Measurements from ENCODE around the gene PYDC2. TPM values are rescaled to one million over a fixed set of nuclear protein-coding genes. Genes with fewer than 3 reads are reported as not detected.

Gene PYDC2
- total RNA-seq, 1 experiment from 2014 or later: not detected

GRCh38 chr3:191426311-191426710 is 34.7 kb upstream of the PYDC2 start:
- no peak overlapping the region for H4K5ac ChIP-seq (ENCODE audit: insufficient read length, low read depth, low read length)
- H3K79me1 ChIP-seq (ENCODE audit: insufficient read depth, low read depth, low read length, poor library complexity, severe bottlenecking): no peaks in the 10 kb centered on the region
- H3K14ac ChIP-seq (ENCODE audit: insufficient read depth, low read length): no peak overlapping the region
- no peak overlapping the region for H2BK15ac ChIP-seq (ENCODE audit: low read depth, low read length)
- no peak overlapping the region for H3K4me3 Mint-ChIP-seq
- no peaks in the 10 kb centered on the region for H3K9me3 ChIP-seq (ENCODE audit: control insufficient read depth, low read depth, low read length)
- no peaks in the 10 kb centered on the region for H3K27me3 ChIP-seq (ENCODE audit: insufficient read depth, low read length)
- no peak overlapping the region for H3K56ac ChIP-seq (ENCODE audit: insufficient read length, low read depth, low read length)
- no peaks in the 10 kb centered on the region for H3K9me3 Mint-ChIP-seq
- no peak overlapping the region for H2AK5ac ChIP-seq (ENCODE audit: insufficient read length, low read length)
- no peaks in the 10 kb centered on the region for H4K20me1 ChIP-seq (ENCODE audit: control insufficient read depth, insufficient read depth, insufficient read length)
- H3K4me2 ChIP-seq (ENCODE audit: insufficient read depth, insufficient read length, low read length): no peak overlapping the region
- H2BK120ac ChIP-seq (ENCODE audit: low read depth, low read length, poor library complexity, severe bottlenecking): no peak overlapping the region
- H3K79me2 ChIP-seq (ENCODE audit: insufficient read depth, low read length): no peaks in the 10 kb centered on the region
- no peak overlapping the region for H3K4ac ChIP-seq (ENCODE audit: low read depth, low read length)
- H3K23ac ChIP-seq (ENCODE audit: insufficient read length, low read depth, low read length): no peak overlapping the region
- no peak overlapping the region for H3K27ac ChIP-seq (ENCODE audit: insufficient read length, low read depth, low read length)
- H3K4me1 ChIP-seq (ENCODE audit: insufficient read depth, low read length): no peaks in the 10 kb centered on the region
- no peak overlapping the region for H2BK5ac ChIP-seq (ENCODE audit: insufficient read length, low read length)
- no CpG with 5 or more reads among the region's 1 CpG for WGBS (ENCODE audit: extremely low coverage, insufficient read length, low lambda C conversion rate)
- TF ChIP-seq CTCF (conservative IDR thresholded peaks at IDR 0.05): no peak
- no peak overlapping the region for H3K18ac ChIP-seq (ENCODE audit: insufficient read length, low read depth, low read length)
- no peak overlapping the region for H4K8ac ChIP-seq (replicated peaks; ENCODE audit: insufficient read length, low read depth, low read length)
- no peak overlapping the region for H4K91ac ChIP-seq (ENCODE audit: insufficient read length, low read depth, low read length)
- no peak overlapping the region for H3K27ac Mint-ChIP-seq
- no peaks in the 10 kb centered on the region for H3K36me3 Mint-ChIP-seq (ENCODE audit: insufficient read depth in 1 of 3, low read depth in 3 of 3)
- H3K9ac ChIP-seq (ENCODE audit: extremely low read depth, insufficient read length, low read length): no peak overlapping the region
- H3K23me2 ChIP-seq (ENCODE audit: insufficient read length, low read depth, low read length, poor library complexity, severe bottlenecking): no peaks in the 10 kb centered on the region
- no peak overlapping the region for H2BK20ac ChIP-seq (ENCODE audit: low read depth, low read length, poor library complexity, severe bottlenecking)
- H3K27me3 Mint-ChIP-seq (ENCODE audit: low read depth): no peaks in the 10 kb centered on the region
- H3K4me1 Mint-ChIP-seq: no peaks in the 10 kb centered on the region
- H2AFZ ChIP-seq (ENCODE audit: low read length): no peak overlapping the region
- H2BK12ac ChIP-seq (ENCODE audit: insufficient read length, low read depth, low read length): no peak overlapping the region
- no peak overlapping the region for H3T11ph ChIP-seq (ENCODE audit: low read length)
- no peak for DNase-seq
